HUDEP-2 (cell line): Measurements from ENCODE around the gene IPCEF1.

Experiments
- DNase-seq, 76 experiments: peaks; one replicate each; lab custom pipeline; 2025; ENCODE audit not compliant: unreplicated experiment in 76 of 76; lab: John Stamatoyannopoulos, UW

IPCEF1 gene

GRCh38 chr6:154169193-154169847 lies 187.3 kb downstream of the IPCEF1 start:
- DNase-seq = no peak

DNA sequence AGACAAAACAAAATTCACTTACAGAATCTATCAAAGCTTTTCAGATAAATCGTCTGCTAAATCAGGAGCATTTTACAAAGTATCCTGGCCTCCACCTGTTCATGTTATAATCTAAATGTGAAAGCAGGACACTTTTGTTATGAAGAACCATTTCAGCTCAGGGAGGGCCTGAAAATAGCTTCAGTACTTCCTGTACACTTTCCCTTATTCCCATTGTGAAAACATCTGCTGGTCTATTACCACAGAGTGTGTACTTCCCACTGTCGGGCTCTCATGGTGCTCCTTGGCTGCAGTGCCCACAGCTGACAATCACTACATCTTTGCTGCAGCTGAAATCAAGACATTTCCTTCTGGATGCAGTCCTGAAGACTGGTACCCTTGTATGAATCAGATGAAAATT lies 189.5 kb downstream of the IPCEF1 start:
- no peak for DNase-seq

- DNase-seq = no peak
These were observed 190.5 kb downstream of the IPCEF1 start for GRCh38 chr6:154166140-154166539.

DNA sequence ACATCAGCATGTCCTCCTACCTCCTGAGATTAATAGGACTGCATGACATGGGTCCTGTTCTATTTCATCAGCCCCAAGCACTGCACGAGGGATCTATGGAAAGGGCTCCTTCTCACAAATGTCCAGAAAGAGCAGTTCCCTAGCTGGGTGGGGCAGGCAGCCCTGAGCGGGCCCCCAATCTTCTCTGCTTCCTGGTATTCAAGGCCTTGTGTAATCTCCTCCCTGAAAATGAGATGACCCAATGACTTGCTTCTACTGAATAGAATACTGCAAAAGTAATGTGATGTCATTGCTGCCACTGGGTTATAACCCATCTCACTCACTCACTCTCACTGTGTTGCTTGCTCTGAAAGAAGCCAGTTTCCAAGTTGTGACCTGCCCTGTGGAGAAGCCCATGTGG lies 191.1 kb downstream of the IPCEF1 start:
- no peak for DNase-seq

GRCh38 chr6:154164397-154164796 lies 192.2 kb downstream of the IPCEF1 start:
- DNase-seq = no peak

- no peak for DNase-seq
These were observed 194.9 kb downstream of the IPCEF1 start for GRCh38 chr6:154161689-154162088.

DNA sequence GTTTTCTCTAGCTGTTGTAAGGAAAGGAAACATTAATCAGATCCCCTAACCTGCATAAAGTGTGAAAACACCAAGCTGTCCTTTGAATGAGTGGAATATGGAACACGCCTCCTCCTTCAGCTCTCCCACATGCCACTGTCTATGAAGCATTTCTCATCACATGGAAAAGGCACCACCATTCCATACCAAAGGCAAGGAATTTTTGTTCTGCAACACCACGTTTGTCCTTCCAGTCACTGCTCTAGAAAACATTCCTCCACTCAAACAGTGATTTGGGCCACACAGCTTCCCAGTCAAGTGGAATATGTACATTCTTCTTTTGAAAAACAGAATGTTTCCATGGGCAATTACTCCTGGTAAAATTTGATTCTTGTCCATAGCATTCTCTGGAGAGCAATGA lies 197.5 kb downstream of the IPCEF1 start:
- no peak for DNase-seq

GRCh38 chr6:154157706-154158105 lies 198.9 kb downstream of the IPCEF1 start:
- DNase-seq = no peak

DNA sequence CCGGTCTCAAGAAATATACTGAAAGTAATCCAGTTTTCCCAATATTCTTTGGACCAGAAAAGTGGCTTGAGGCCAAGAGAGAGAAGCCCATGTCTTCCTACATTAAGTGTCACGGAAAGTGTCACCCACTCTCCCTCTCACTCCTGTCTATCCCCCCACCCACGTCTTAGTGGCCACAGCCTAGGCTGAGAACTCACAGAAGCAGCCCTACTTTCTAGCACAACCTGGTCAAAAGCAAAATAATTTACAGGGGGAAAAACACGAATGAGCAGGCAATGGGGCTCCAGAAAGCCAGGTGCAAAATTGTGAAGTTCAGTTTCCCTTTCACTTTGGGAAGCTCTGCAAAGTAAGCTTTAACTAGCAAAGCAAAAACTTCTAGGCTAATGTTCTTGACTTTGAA lies 199.5 kb downstream of the IPCEF1 start:
- no peak for DNase-seq

- DNase-seq = peak in 34 of 76 experiments; percentile 9 to 62 (median 23)
These were observed 200.3 kb downstream of the IPCEF1 start for GRCh38 chr6:154156135-154156896.

DNA sequence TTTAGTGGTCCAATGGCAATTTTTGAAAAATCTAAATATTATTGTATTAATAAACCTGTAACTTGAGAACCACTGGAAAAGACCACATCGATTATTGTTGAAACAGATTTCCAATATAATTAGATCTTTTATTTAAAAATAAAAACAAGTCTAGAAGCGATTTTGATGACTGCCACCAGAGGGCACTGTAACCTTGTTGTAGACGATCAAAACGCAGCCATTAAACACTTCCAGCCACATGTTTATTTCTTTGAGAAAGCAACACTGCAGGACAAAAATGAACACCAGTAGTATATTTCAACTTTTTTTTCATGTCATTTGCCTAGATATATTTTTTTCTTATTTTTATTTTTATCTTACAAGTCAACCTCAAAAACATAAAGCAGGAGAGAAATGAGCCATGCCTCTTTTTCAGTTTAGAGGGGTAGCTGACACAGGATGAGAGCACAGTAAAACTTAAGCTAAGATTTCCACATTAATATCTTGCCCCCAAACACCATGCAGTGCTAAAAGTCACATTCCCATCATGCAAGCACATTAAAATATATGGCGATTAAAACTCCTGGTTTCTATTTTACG lies 202.1 kb downstream of the IPCEF1 start:
- peak in 43 of 76 experiments; percentile 4 to 66 (median 32) for DNase-seq

GRCh38 chr6:154143753-154144152 lies 212.8 kb downstream of the IPCEF1 start:
- DNase-seq = no peak

- no peak for DNase-seq
These were observed 215.9 kb downstream of the IPCEF1 start for GRCh38 chr6:154140743-154141142.

DNA sequence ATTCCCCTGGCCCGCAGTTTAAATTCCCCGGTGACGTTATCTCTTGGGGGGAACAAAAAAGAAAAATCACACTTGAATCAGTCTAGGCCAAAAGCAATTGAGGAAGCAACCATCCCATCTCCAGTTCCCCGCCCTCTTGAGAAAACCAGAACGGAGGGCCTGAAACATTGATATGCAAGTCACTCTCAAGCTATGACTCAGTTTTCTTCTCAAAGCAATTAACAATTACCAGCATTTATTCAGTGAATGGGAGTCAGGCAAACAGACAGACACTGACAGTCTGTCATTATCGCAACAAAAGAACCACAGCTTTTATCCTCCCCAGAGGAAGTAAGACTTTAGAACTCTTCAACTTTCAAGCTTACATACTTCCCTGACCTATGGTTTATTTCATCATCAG lies 216.7 kb downstream of the IPCEF1 start:
- DNase-seq = no peak

DNA sequence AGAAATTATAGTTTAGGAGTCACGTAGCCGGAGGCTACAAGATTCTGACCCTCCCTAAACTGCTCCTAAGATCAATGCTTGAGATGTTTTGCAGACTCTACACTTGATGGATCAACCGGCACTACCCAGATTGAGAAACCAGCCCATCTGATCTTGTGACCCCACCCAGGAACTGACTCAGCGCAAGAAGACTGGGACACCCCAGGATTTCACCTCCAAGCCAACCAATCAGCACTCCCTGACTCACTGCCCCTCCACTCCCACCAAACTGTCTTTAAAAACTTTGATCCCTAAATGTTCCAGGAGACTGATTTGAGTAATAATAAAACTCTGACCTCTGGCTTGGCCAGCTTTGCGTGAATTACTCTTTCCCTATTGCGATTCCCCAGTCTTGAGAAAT lies 217.8 kb downstream of the IPCEF1 start:
- no peak for DNase-seq

DNA sequence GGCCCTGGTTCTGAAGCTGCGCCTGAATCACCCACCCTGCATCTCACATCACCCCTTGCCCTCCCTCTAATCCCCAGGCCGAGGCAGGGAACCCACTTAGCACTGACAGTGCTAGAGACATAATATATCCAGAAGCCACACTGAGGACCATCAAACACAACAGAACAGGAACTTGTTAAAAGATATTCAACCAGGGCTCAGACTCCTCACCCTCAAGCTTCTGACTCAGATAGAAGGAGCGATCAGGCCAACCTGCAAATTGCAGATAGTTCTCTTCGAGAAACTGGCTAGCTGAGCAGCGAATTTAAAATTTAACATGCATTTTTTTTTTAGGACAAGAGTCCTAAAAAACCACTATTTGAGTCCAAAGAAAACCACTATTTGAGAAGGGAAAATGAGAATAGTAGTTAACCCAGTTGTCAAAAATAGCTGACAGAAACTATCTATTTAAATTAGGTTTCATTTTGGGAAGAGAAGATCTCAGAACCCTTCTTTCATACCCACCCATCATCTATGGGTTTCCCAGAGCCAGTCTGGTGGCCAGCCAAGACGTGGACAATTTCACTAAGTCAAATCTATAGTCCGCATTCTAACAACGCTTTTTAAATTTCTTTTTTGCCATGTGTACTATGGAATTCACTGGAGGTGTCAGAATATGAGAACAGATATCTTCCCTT lies 222.0 kb downstream of the IPCEF1 start:
- no peak for DNase-seq

DNA sequence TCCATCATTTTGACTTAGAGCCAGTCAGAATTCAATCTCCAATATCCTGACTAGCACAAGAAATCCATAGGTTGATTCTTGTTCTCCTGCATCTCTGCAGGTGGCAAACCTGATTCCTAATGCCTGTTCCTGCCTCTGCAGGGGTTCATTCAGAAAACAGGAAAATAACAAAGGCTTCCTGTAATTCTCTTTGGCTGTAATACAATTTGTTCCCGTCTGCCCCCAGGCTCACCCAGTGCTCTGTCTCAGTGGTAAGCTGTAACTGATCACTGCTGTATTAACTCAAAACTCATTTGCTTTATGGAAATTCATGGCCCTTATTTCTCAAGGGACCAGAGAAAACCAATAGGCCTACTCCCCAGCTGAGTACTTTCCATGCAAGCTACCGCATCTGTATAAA lies 228.9 kb downstream of the IPCEF1 start:
- DNase-seq = no peak

DNA sequence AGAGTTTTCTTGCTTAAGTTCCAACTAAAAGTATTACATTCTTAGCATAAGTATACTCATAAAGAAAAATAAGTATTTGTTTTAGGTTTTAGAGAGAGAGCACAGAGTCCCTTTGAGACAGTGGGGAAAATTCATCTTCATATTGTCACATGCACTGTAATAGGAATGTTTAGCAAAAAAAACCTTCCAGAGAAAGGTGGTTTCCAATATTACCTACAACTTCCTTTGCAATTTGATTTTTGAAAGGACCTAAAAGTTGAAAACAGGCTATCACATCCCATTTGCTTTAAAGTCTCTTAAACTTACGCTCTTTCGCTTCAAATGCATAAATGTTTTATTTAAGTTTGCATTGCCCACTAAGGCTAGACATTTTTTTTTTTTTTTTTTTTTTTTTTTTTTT lies 231.2 kb downstream of the IPCEF1 start:
- no peak for DNase-seq

DNA sequence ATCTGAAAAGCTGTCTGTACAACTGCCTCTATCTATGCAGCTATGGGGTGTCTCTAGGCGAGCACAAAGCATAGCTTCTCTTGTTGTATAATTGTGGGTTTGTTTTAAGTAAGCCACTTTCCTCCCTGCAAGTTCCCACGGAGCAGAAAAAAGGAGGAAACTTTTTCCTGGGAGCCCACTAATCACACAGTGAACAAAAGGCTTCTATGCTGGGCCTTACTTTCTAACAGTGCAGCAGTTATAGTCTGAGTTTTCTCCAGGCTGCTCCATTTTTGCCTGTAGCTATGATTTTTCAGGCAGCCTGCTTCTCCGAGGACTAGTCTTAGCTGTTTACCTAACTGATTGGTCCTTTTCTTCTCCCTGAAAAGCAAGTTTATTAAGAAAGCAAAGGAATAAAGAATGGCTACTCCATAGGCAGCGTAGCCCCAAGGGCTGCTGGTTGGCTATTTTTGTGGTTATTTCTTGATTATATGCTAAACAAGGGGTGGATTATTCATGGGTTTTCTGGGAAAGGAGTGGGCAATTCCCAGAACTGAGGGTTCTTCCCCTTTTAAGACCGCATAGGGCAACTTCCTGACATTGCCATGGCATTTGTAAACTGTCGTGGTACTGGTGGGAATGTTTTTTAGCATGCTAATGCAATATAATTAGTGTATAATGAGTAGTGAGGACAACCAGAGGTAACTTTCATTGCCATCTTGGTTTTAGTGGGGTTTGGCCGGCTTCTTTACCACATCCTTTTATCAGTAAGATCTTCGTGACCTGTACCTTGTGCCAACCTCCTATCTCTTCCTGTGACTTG lies 233.2 kb downstream of the IPCEF1 start:
- DNase-seq = no peak

- no peak for DNase-seq
These were observed 234.2 kb downstream of the IPCEF1 start for GRCh38 chr6:154122195-154122925.
